ENCODE data around the gene ZNF621.

Gene ZNF621

GRCh38 chr3:40524568-40525285, at the start of gene ZNF621:
ZNF621 (plus strand) TSS chr3:40524960; CDS start chr3:40525841, 881 bp downstream.
- peak; percentile 26 for DNase-seq

DNA sequence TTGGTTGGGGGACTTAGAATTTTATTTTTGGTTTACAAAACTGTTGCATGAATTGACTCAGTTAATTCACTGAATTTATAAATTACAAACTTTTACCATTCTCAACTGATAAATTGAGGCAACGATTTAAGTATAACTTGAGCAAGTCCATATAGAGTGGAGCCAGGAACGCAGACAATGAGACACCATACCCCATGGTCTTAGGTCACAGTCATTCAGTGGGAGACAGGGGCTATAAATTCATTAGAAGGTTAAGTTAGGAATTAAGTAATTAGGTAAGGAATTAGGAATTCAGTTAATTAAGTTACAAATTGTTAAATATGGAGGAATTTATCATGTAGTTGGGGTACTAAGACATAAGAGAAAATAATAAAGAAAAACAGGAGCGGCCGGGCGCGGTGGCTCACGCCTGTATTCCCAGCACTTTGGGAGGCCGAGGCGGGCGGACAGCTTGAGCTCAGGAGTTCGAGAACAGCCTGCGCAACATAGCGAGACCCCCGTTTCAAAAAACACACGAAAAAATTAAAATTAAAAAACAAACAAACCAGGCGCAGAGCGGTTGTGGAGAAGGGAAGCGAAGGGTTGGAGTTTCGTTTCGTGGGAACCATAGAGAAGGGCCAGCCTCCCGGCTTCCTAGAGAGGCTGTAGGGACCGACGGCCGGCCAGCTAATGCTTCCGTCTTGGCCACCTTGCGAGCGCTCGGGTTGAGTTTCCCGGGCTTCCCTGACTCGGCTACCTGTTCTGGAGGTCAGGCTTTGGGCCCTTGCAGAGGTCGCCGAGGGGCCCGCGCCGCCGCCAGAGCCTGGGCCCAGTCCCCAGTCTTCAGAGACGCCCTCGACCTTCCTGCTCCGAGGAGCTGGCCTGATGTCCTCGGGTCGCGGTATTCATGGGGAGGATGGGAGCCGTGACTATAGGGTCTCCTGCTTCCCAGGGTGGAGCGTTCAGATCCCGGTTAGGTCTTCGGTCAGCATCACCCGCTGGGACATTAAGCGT, 48.0 kb upstream of the ZNF621 start, which contains the start of gene ZNF619:
TSS of gene ZNF619 (plus strand) at position 645 of the 993 bp plus-strand sequence. CDS start 858 bp downstream, outside the sequence.
- DNase-seq: peak; percentile 11

- DNase-seq: no peak
Measured at GRCh38 chr3:40477666-40478065, 47.1 kb upstream of the ZNF621 start.

- no peak for DNase-seq
Measured at GRCh38 chr3:40487172-40487571, 37.6 kb upstream of the ZNF621 start.

DNA sequence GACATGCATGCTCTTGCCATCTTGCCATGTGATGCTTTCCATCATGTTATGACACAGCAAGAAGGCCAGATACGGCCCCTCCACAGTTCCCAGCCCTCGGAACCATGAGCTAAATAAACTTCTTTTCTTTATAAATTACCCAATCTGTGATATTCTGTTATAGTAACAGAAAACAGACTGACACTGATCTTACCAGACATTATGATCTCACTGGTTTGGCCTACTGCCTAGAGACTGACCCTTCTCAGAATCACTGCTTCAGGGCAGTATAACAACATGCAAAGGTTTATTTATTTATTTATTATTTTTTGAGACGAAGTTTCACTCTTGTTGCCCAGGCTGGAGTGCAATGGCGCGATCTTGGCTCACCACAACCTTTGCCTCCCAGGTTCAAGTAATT, 33.8 kb upstream of the ZNF621 start:
- no peak for DNase-seq

DNA sequence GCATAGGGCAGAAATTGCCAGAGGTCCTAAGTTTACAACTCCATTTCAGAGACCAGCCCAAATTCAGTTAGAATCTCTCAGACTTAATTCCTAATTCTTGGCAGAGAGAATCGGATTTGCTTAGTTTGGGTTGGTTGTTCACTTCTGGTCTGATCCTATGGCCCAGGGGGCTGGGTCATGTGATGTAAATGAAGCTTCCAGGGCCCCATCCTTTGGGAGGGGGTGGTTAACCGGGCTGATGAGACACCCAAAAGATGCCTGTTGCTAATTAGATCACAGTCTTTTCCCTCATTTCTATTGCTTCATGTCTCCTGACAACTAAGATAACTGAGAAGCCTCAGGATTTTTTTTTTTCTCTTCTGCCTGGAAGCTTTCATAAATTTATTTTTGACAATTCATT, 30.1 kb upstream of the ZNF621 start:
- no peak for DNase-seq

- no peak for DNase-seq
Measured at GRCh38 chr3:40497288-40497687, 27.5 kb upstream of the ZNF621 start.

GRCh38 chr3:40499952-40500351, 24.8 kb upstream of the ZNF621 start:
- no peak for DNase-seq

GRCh38 chr3:40502034-40502433, 22.7 kb upstream of the ZNF621 start:
- no peak for DNase-seq

- DNase-seq: no peak
Measured at GRCh38 chr3:40504636-40505430, 19.9 kb upstream of the ZNF621 start.

GRCh38 chr3:40505599-40506462, 18.9 kb upstream of the ZNF621 start, which contains the start of gene ZNF620:
ZNF620 (plus strand) TSS chr3:40506039; CDS start chr3:40506353, 314 bp downstream.
- peak; percentile 46 for DNase-seq

- DNase-seq: no peak
Measured at GRCh38 chr3:40511031-40511718, 13.6 kb upstream of the ZNF621 start.

DNA sequence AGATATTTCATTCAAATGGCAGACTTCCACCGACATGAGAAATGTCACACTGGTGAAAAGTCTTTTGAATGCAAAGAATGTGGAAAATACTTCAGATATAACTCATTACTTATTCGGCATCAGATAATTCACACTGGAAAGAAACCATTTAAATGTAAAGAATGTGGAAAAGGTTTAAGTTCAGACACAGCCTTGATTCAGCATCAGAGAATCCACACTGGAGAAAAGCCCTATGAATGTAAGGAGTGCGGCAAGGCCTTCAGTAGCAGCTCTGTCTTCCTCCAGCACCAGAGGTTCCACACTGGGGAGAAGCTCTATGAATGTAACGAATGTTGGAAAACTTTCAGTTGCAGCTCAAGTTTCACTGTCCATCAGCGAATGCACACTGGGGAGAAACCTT, 8.6 kb upstream of the ZNF621 start:
- no peak for DNase-seq

DNA sequence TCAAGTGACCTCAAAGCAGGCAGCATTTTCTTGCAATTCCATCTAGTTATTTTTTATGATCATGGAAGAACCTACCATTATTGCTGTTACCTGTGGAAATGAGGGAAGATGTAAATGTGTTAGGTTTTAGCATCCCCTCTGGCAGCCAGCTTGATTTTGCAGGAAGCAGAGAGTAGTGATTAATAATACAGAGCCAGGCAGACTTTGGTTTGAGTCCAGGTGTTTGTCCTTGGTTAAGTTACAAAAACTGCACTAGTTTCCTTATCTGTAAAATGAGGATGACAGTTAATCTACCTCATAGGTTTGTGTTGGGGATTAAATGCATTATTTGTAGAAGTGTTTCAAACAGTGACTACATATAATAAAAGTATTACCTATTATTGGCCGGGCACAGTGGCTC, 6.7 kb upstream of the ZNF621 start:
- DNase-seq: no peak

GRCh38 chr3:40518848-40519247, 5.9 kb upstream of the ZNF621 start:
- no peak for DNase-seq

- DNase-seq: no peak
Measured at GRCh38 chr3:40521254-40521653, 3.5 kb upstream of the ZNF621 start.

DNA sequence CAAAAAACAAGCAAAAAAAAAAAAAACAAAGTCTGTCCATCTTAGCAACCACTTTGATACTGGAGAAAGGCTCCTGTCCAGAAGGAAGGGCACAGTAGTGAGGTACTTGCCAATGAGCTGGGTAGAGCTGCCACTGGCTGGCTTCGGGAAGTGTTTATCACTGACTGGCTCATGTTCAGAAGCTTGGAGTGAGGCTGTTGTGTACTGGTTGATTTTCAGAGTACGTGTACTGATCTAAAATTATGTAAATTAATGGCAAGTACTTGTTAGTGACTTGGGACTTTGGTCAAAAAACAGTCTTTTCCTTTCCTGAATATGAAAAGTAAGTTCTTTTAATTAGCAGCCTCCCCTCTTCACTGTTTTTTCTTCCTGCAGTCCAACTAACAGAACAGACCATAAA, 979 bp upstream of the ZNF621 start:
- no peak for DNase-seq

- no peak for DNase-seq
Measured at GRCh38 chr3:40524222-40524567, 565 bp upstream of the ZNF621 start.

GRCh38 chr3:40528426-40528825, 3.7 kb downstream of the ZNF621 start:
- DNase-seq: no peak

- DNase-seq: no peak
Measured at GRCh38 chr3:40532252-40532651, 7.5 kb downstream of the ZNF621 start.

- no peak for DNase-seq
Measured at GRCh38 chr3:40534283-40534682, 9.5 kb downstream of the ZNF621 start.

All from NCI-H187 treated with DMSO at 0.1 percent for 48 hours (cell line).